AG04450 (cell line): Measurements from ENCODE around the gene EIF2A. TPM values are rescaled to one million over a fixed set of nuclear protein-coding genes. Genes with fewer than 3 reads are reported as not detected.

Source experiments
- CTCF ChIA-PET: fragments of 300-600, 350-600 bp; formaldehyde crosslinking; extraction: SDS; loops from one replicate; lab custom pipeline; 2022; ENCODE audit warnings: antibody characterized with exemption, inconsistent platforms; lab: Charles Lee
- POLR2A ChIA-PET: fragments of 350-600 bp; formaldehyde crosslinking; extraction: SDS; loops from one replicate; lab custom pipeline; 2021; ENCODE audit warnings: antibody characterized with exemption, inconsistent platforms; lab: Yijun Ruan, JAX
- DNase-seq: peaks from one replicate; pipeline ENCODE4 v3.0.0-alpha.2; 2011; ENCODE audit warnings: low read depth, low spot score
- H3K27ac ChIP-seq: one replicate; pipeline ENCODE4 v1.5.1; 2012; ENCODE audit warnings: low read depth, low read length, control low read depth
- H3K27me3 ChIP-seq: one replicate; pipeline ENCODE4 v1.6.0; 2012; ENCODE audit warnings: low read length; ENCODE audit not compliant: control insufficient read depth, insufficient read depth
- H3K4me3 ChIP-seq: 2 replicates; pipeline ENCODE4 v1.5.1; 2011; ENCODE audit warnings: mild to moderate bottlenecking, low read depth, low read length, control low read depth
- H3K9me3 ChIP-seq: 2 replicates; pipeline ENCODE4 v1.5.1; 2012; ENCODE audit warnings: low read length; ENCODE audit not compliant: control insufficient read depth, insufficient read depth
- CTCF ChIP-seq: IDR thresholded peaks from 2 replicates; pipeline ENCODE4 v1.5.1; 2011; ENCODE audit warnings: low read depth, low read length, control low read depth, inconsistent platforms
- polyA plus RNA-seq: library from polyadenylated mRNA; depleted of rRNA; stranded (reverse); fragments of >200 nt; gene quantifications from 2 replicates; pipeline ENCODE4 v1.2.3, GENCODE V29; 2011

Gene EIF2A
- polyA plus RNA-seq, 1 experiment: 113 TPM

GRCh38 chr3:150543128-150543527, 3.5 kb upstream of the EIF2A start:
- no peak for DNase-seq
- H3K4me3 ChIP-seq: no peak overlapping the region
- no peak overlapping the region for H3K27ac ChIP-seq
- H3K27me3 ChIP-seq: no peaks in the 10 kb centered on the region
- ChIA-PET POLR2A (interaction anchor here (0.6 kb wide), 1 partner anchor 161 kb away, joined by 3 read pairs; the partner anchor contains the start of gene ERICH6), CTCF (interaction anchor here (3.0 kb wide), 1 partner anchor 15 kb away, joined by 10 read pairs; no protein-coding TSS in a partner anchor)
- peaks cover 2% of the 10 kb centered on the region; the same call in 1 of the 2 replicates for H3K9me3 ChIP-seq
- TF ChIP-seq CTCF: no peak

- no peak for DNase-seq
- no peak for TF ChIP-seq CTCF
- H3K9me3 ChIP-seq: peaks cover 2% of the 10 kb centered on the region; the same call in 1 of the 2 replicates
- ChIA-PET CTCF (interaction anchor here (3.0 kb wide), 1 partner anchor 15 kb away, joined by 10 read pairs; no protein-coding TSS in a partner anchor), POLR2A (interaction anchor here (0.6 to 1.6 kb wide), 2 partner anchors 160 to 220 kb away, joined by 3 read pairs; partner anchors contain the start of gene ERICH6)
- H3K27ac ChIP-seq: no peak overlapping the region
- no peaks in the 10 kb centered on the region for H3K27me3 ChIP-seq
- no peak overlapping the region for H3K4me3 ChIP-seq
Measured at GRCh38 chr3:150543531-150543930, 3.1 kb upstream of the EIF2A start.

GRCh38 chr3:150544041-150544440, 2.5 kb upstream of the EIF2A start:
- no peak for TF ChIP-seq CTCF
- Histone ChIP-seq H3K27me3 (no peaks in the 10 kb centered on the region), H3K9me3 (peaks cover 2% of the 10 kb centered on the region; the same call in 1 of the 2 replicates), H3K27ac (no peak overlapping the region), H3K4me3 (peak overlapping the region; percentile 92)
- ChIA-PET CTCF (interaction anchor here (3.0 kb wide), 1 partner anchor 16 kb away, joined by 10 read pairs; no protein-coding TSS in a partner anchor), POLR2A (interaction anchor here (1.6 kb wide), 1 partner anchor 220 kb away, joined by 3 read pairs; no protein-coding TSS in a partner anchor)
- no peak for DNase-seq

- Histone ChIP-seq H3K27ac (no peak overlapping the region), H3K4me3 (peak overlapping the region; percentile 92), H3K27me3 (no peaks in the 10 kb centered on the region), H3K9me3 (peaks cover 2% of the 10 kb centered on the region; the same call in 1 of the 2 replicates)
- no peak for DNase-seq
- POLR2A ChIA-PET: interaction anchor here (1.6 to 2.4 kb wide), 3 partner anchors 16 to 219 kb away, joined by 3 to 9 read pairs (median 6); no protein-coding TSS in a partner anchor
- TF ChIP-seq CTCF: no peak
- CTCF ChIA-PET: interaction anchor here (1.1 to 3.0 kb wide), 2 partner anchors 16 to 738 kb away, joined by 4 to 10 read pairs; no protein-coding TSS in a partner anchor
Measured at GRCh38 chr3:150544726-150545125, 1.9 kb upstream of the EIF2A start.
